Natural killer cell (primary cell): ENCODE measurements around the gene AHDC1. TPM values are rescaled to one million over a fixed set of nuclear protein-coding genes. Genes with fewer than 3 reads are reported as not detected.

Experiments used
- ATAC-seq, 3 donors: fragments of 150-1000 bp in 2 of 3; fragments of 200-7000 bp in 1 of 3; cut with Tn5 transposase; 1 replicate in 1 of 3; 2 replicates in 2 of 3; pipeline ENCODE4 v1.10.0; 2021; ENCODE audit warnings: mild to moderate bottlenecking in 2 of 3, moderate library complexity in 2 of 3
- DNase-seq, 2 donors: peaks; one replicate each; pipeline versions ENCODE4 v3.0.0 to v3.0.0-alpha.2; 2013 to 2021; ENCODE audit warnings: mixed read lengths in 1 of 2
- H3K27ac ChIP-seq: one replicate; pipeline ENCODE4 v1.5.1; 2013; ENCODE audit warnings: mild to moderate bottlenecking, low read length
- H3K27me3 ChIP-seq: one replicate; pipeline ENCODE4 v1.6.1; 2013; ENCODE audit warnings: low read length; ENCODE audit not compliant: control insufficient read depth, insufficient read depth
- H3K36me3 ChIP-seq: one replicate; pipeline ENCODE4 v1.6.1; 2013; ENCODE audit warnings: low read length; ENCODE audit not compliant: control insufficient read depth, insufficient read depth
- H3K4me1 ChIP-seq: one replicate; pipeline ENCODE4 v1.6.1; 2013; ENCODE audit warnings: low read length; ENCODE audit not compliant: control insufficient read depth, insufficient read depth
- H3K4me3 ChIP-seq: one replicate; pipeline ENCODE4 v1.5.1; 2013; ENCODE audit warnings: low read length
- H3K9me3 ChIP-seq: one replicate; pipeline ENCODE4 v1.6.1; 2013; ENCODE audit warnings: low read length; ENCODE audit not compliant: control insufficient read depth, insufficient read depth
- H3K27ac Mint-ChIP-seq, 2 donors: one replicate each; pipeline ENCODE4 v1.8.0; 2022; ENCODE audit warnings: mild to moderate bottlenecking in 2 of 2, mixed read lengths in 2 of 2, moderate library complexity in 1 of 2
- H3K27me3 Mint-ChIP-seq, 2 donors: one replicate each; pipeline ENCODE4 v1.8.0; 2022; ENCODE audit warnings: low read depth in 2 of 2, mixed read lengths in 2 of 2
- H3K36me3 Mint-ChIP-seq: one replicate; pipeline ENCODE4 v1.8.0; 2022; ENCODE audit warnings: mixed read lengths
- H3K4me1 Mint-ChIP-seq, 2 donors: one replicate each; pipeline ENCODE4 v1.8.0; 2022; ENCODE audit warnings: mixed read lengths in 2 of 2
- H3K4me3 Mint-ChIP-seq: one replicate; pipeline ENCODE4 v1.8.0; 2022; ENCODE audit warnings: mild to moderate bottlenecking, moderate library complexity, mixed read lengths
- H3K9me3 Mint-ChIP-seq, 2 donors: one replicate each; pipeline ENCODE4 v1.8.0; 2022; ENCODE audit warnings: mixed read lengths in 2 of 2
- WGBS: methylation state at CpG from one replicate; pipeline ENCODE4 v1.1.7; 2013; ENCODE audit warnings: missing lambda C conversion rate; ENCODE audit not compliant: insufficient coverage; 5-methylcytosine and 5-hydroxymethylcytosine counted together
- intact Hi-C: fragments of 100-400 bp; cut with micrococcal nuclease; formaldehyde crosslinking; loops from one replicate; pipeline ENCODE4 v1.14.2; 2022
- total RNA-seq, 4 donors: library from RNA; stranded (reverse); fragments of 120-200 nt in 1 of 4; gene quantifications; one replicate each; pipeline versions ENCODE4 v1.2.3 to v1.2.4, GENCODE V29; 2013 to 2022
- TF ChIP-seq, protein P1 (sequence below): fragments of 200-600 bp; IDR thresholded peaks from one replicate; pipeline ENCODE4 v1.8.0; 2022; ENCODE audit warnings: antibody characterized with exemption

The AHDC1 gene
- total RNA-seq, 3 donors from 2014 or later (not counting 1 experiment from before 2014, with no cell fraction given): 39.6 to 67.0 (median 47.0) TPM

DNA sequence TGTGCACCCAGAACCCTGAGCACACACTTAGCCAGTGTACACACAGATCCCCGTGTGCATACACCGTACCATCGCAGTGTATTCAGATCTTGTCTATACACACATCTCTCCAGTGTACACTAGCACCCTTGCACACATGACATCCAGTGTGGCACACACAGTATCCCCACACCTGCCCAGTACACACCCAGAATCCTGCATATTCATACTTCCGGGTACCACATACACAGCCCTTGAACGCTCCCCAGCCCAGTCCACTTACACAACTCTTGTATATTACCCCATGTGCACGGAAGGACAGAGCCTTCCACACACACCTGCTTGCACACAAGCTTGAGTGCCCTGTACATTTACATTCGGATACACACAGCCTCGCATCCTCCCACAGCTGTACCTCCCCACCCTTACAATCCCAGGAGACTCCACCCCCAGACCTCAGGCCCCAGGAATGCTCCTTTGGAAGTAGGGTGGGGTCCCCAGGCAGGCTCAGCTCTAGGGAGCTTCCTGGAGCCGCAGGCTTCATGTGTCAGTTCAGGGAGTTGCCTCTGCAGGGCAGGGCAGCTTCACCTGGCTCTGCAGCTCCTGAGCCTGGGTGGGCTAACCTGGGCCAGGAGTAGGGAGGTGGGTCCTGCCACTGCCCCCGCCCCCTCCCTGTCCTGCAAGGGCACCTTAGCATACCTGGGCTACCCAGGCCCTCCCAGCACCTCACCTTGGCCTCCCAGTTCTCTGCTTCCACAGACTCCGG lies 46.2 kb downstream of the AHDC1 start:
- intact Hi-C loops: no loop called here
- H3K27me3 ChIP-seq: no peaks in the 10 kb centered on the region
- peaks cover 49% of the 10 kb centered on the region for H3K4me1 ChIP-seq
- Mint-ChIP-seq H3K27ac (peak overlapping the region; percentile 13 to 57), H3K4me1 (peaks cover 47 to 63% of the 10 kb centered on the region in 2 donors), H3K4me3 (peak overlapping the region; percentile 26), H3K9me3 (no peaks in the 10 kb centered on the region), H3K27me3 (no peaks in the 10 kb centered on the region), H3K36me3 (no peaks in the 10 kb centered on the region)
- H3K9me3 ChIP-seq: no peaks in the 10 kb centered on the region
- H3K4me3 ChIP-seq: no peak overlapping the region
- ATAC-seq (no peak), DNase-seq (no peak)
- TF ChIP-seq, protein P1, sequence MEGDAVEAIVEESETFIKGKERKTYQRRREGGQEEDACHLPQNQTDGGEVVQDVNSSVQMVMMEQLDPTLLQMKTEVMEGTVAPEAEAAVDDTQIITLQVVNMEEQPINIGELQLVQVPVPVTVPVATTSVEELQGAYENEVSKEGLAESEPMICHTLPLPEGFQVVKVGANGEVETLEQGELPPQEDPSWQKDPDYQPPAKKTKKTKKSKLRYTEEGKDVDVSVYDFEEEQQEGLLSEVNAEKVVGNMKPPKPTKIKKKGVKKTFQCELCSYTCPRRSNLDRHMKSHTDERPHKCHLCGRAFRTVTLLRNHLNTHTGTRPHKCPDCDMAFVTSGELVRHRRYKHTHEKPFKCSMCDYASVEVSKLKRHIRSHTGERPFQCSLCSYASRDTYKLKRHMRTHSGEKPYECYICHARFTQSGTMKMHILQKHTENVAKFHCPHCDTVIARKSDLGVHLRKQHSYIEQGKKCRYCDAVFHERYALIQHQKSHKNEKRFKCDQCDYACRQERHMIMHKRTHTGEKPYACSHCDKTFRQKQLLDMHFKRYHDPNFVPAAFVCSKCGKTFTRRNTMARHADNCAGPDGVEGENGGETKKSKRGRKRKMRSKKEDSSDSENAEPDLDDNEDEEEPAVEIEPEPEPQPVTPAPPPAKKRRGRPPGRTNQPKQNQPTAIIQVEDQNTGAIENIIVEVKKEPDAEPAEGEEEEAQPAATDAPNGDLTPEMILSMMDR: no peak
- peaks cover 13% of the 10 kb centered on the region for H3K36me3 ChIP-seq
- 90% methylated on average over 11 of the region's 11 CpGs for WGBS
- H3K27ac ChIP-seq: no peak overlapping the region

DNA sequence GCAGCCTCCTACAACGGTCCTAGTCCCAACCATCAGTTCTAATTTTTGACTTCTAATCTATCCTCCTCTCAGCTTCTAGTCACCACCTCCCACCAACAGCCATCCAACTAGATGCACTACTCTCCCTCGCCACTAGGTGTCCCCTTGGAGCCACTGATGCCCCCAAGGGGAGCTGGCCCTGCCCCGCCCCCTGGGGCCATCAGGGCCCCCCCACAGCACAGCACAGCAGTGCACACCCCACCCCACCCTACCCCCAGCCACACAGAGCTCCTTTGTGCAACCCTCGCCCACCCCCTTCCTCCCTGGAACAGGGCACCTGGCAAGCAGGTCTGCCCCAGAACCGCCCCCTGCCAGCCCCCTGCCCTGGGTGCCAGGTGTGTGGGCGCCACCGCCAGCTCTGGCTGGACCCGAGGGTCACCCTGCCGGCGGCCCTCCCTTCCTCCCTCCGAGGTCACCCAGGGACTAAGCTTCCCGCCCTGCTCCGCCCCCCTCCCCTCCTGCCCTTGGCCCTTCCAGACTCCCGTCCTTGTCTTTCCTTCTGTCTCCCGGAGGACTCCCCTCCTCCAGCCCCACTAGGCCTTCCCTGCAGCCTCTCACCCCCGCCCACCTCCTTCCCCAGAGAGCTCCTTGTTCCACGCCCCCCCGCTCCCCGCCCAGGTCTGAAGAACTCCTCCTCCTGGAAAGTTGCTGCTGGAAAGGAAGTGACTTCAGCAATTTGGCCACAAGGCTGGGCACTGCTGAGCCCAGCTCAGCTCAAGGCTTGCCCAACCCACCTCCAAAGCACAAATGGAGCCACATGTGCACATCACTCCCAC lies 47.0 kb downstream of the AHDC1 start:
- DNase-seq (peak; percentile 73 to 87), ATAC-seq (peak; percentile 85 to 92 (median 85))
- Mint-ChIP-seq H3K27me3 (no peaks in the 10 kb centered on the region), H3K27ac (peak overlapping the region; percentile 77 to 83), H3K36me3 (no peaks in the 10 kb centered on the region), H3K4me3 (peak overlapping the region; percentile 63), H3K4me1 (peaks cover 42 to 57% of the 10 kb centered on the region in 2 donors), H3K9me3 (no peaks in the 10 kb centered on the region)
- Histone ChIP-seq H3K9me3 (no peaks in the 10 kb centered on the region), H3K27me3 (no peaks in the 10 kb centered on the region), H3K4me3 (no peak overlapping the region), H3K27ac (no peak overlapping the region), H3K36me3 (peaks cover 14% of the 10 kb centered on the region), H3K4me1 (peaks cover 43% of the 10 kb centered on the region)
- 37% methylated on average over 18 of the region's 19 CpGs for WGBS
- intact Hi-C loops: loop anchor here (1.0 kb wide), 2 partner anchors 49 to 106 kb away; no protein-coding TSS in a partner anchor
- TF ChIP-seq, protein P1: peak; percentile 95

DNA sequence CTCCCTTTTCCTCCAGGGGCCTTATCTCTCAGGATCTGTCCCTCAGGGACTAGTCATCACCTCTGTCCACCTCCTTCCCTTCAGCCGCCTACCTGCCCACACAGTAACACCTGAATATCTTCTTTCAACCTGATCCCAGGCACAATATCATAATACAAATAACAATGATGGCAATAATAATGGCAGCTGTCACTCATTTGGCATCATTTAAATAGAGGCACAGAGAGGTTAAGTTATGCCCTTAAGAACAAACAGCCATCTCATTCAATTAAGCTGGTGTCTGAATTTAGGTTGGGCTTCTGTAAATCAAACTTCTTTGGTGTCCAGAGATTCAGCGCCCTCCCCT lies 47.5 kb downstream of the AHDC1 start:
- Histone ChIP-seq H3K9me3 (no peaks in the 10 kb centered on the region), H3K27me3 (no peaks in the 10 kb centered on the region), H3K4me3 (no peak overlapping the region), H3K27ac (peak overlapping the region; percentile 27), H3K4me1 (peaks cover 42% of the 10 kb centered on the region), H3K36me3 (peaks cover 16% of the 10 kb centered on the region)
- no peaks in the 10 kb centered on the region for H3K36me3 Mint-ChIP-seq
- 38% methylated on average over 2 of the region's 2 CpGs for WGBS
- peaks cover 36 to 52% of the 10 kb centered on the region in 2 donors for H3K4me1 Mint-ChIP-seq
- H3K9me3 Mint-ChIP-seq: no peaks in the 10 kb centered on the region
- no peaks in the 10 kb centered on the region for H3K27me3 Mint-ChIP-seq
- ATAC-seq (peak in 2 of 3 donors; percentile 3 to 6), DNase-seq (no peak)
- TF ChIP-seq, protein P1: no peak
- H3K4me3 Mint-ChIP-seq: peak overlapping the region; percentile 63
- intact Hi-C loops: loop anchor here (1.0 kb wide), 2 partner anchors 50 to 107 kb away; no protein-coding TSS in a partner anchor
- H3K27ac Mint-ChIP-seq: peak overlapping the region; percentile 77 to 83
